Caco-2 (cell line): ENCODE measurements around the gene TM9SF3. TPM values are rescaled to one million over a fixed set of nuclear protein-coding genes. Genes with fewer than 3 reads are reported as not detected.

Experiments
- BruUV-seq: library from RNA; stranded (reverse); fragments of 400-500 nt; replicated peaks from 2 replicates; lab custom pipeline; 2021; lab: Mats Ljungman, UMichigan
- CTCF ChIA-PET: fragments of 300-600 bp; sonication (Branson Sonifier 250); formaldehyde crosslinking; loops from one replicate; lab custom pipeline; 2022; ENCODE audit warnings: antibody characterized with exemption; lab: Charles Lee
- POLR2A ChIA-PET: fragments of 300-600 bp; sonication (Branson Sonifier 250); formaldehyde crosslinking; loops from one replicate; lab custom pipeline; 2022; ENCODE audit warnings: antibody characterized with exemption; lab: Charles Lee
- DNase-seq, 2 experiments: peaks; one replicate each; pipeline versions ENCODE4 v3.0.0 to v3.0.0-alpha.2; 2020 to 2022
- H3K27me3 ChIP-seq: replicated peaks from 2 replicates; pipeline ENCODE4 v1.6.0; 2011; ENCODE audit warnings: low read length; ENCODE audit not compliant: control insufficient read depth, insufficient read depth
- H3K36me3 ChIP-seq: 2 replicates; pipeline ENCODE4 v1.5.1; 2011; ENCODE audit warnings: low read length; ENCODE audit not compliant: control insufficient read depth, insufficient read depth
- H3K4me1 ChIP-seq: fragments of 250-450 bp; sonication (Bioruptor Pico); 2 replicates; pipeline ENCODE4 v1.5.1; 2020; ENCODE audit warnings: mild to moderate bottlenecking
- H3K4me3 ChIP-seq: 2 replicates; pipeline ENCODE4 v1.5.1; 2011; ENCODE audit warnings: low read depth, mild to moderate bottlenecking, control low read depth, low read length
- H3K9me3 ChIP-seq: fragments of 250-450 bp; sonication (Bioruptor Pico); 2 replicates; pipeline ENCODE4 v1.5.1; 2020; ENCODE audit warnings: mild to moderate bottlenecking, moderate library complexity
- H3K27ac Mint-ChIP-seq: one replicate; pipeline ENCODE4 v1.8.0; 2022; ENCODE audit warnings: mixed read lengths; ENCODE audit not compliant: unreplicated experiment
- H3K27me3 Mint-ChIP-seq: one replicate; pipeline ENCODE4 v1.8.0; 2022; ENCODE audit warnings: mixed read lengths; ENCODE audit not compliant: insufficient read depth, unreplicated experiment
- H3K36me3 Mint-ChIP-seq: one replicate; pipeline ENCODE4 v1.8.0; 2022; ENCODE audit warnings: mild to moderate bottlenecking, mixed read lengths; ENCODE audit not compliant: insufficient read depth, unreplicated experiment
- H3K4me1 Mint-ChIP-seq: one replicate; pipeline ENCODE4 v1.8.0; 2022; ENCODE audit warnings: low read depth, mixed read lengths; ENCODE audit not compliant: unreplicated experiment
- H3K4me3 Mint-ChIP-seq: one replicate; pipeline ENCODE4 v1.8.0; 2022; ENCODE audit warnings: mild to moderate bottlenecking, moderate library complexity, mixed read lengths; ENCODE audit not compliant: unreplicated experiment
- H3K9me3 Mint-ChIP-seq: one replicate; pipeline ENCODE4 v1.8.0; 2022; ENCODE audit warnings: mixed read lengths; ENCODE audit not compliant: unreplicated experiment
- intact Hi-C: fragments of 100-400 bp; cut with micrococcal nuclease; formaldehyde crosslinking; loops from one replicate; pipeline ENCODE4 v1.10.0; 2022; ENCODE audit not compliant: unreplicated experiment
- total RNA-seq: library from RNA; stranded (reverse); gene quantifications from 2 replicates; pipeline ENCODE4 v1.2.3, GENCODE V29; 2022
- TF ChIP-seq, protein P1 (sequence below), 2 experiments: fragments of 200-600 bp in 1 of 2; IDR thresholded peaks; 1 replicate in 1 of 2; 2 replicates in 1 of 2; pipeline versions ENCODE4 v1.5.1 to v1.8.0; 2011 to 2022; ENCODE audit warnings: antibody characterized with exemption in 1 of 2, control low read depth in 1 of 2, inconsistent platforms in 1 of 2, low read depth in 1 of 2, low read length in 1 of 2, mild to moderate bottlenecking in 1 of 2, moderate library complexity in 1 of 2; ENCODE audit not compliant: insufficient read depth in 1 of 2, severe bottlenecking in 1 of 2, unreplicated experiment in 1 of 2

TM9SF3 gene
- total RNA-seq, 1 experiment from 2014 or later: 176 TPM

DNA sequence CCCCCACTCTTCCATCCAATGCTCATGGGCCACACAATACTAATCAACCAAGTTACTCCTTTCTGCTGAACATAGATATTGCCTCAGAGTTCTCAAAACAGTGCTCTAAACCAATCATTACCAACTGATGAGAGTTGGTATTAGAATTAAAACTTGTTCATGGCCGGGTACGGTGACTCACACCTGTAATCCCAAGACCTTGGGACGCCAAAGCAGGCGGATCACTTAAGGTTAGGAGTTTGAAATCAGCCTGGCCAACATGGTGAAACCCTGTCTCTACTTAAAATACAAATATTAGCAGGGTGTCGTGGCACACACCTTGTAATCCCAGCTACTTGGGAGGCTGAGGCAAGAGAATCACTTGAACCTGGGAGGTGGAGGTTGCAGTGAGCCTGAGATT lies 8.2 kb downstream of the TM9SF3 start:
- Mint-ChIP-seq H3K4me3 (no peak overlapping the region), H3K36me3 (peaks cover 28% of the 10 kb centered on the region), H3K27ac (no peak overlapping the region), H3K27me3 (no peaks in the 10 kb centered on the region), H3K4me1 (peaks cover 23% of the 10 kb centered on the region), H3K9me3 (no peaks in the 10 kb centered on the region)
- intact Hi-C loops: no loop called here
- Histone ChIP-seq H3K4me3 (no peak overlapping the region), H3K9me3 (no peaks in the 10 kb centered on the region), H3K36me3 (no peaks in the 10 kb centered on the region; the same call in 1 of the 2 replicates), H3K27me3 (no peaks in the 10 kb centered on the region), H3K4me1 (peaks cover 20% of the 10 kb centered on the region; the same call in 1 of the 2 replicates)
- ChIA-PET POLR2A (no interaction called here), CTCF (no interaction called here)
- TF ChIP-seq, protein P1, sequence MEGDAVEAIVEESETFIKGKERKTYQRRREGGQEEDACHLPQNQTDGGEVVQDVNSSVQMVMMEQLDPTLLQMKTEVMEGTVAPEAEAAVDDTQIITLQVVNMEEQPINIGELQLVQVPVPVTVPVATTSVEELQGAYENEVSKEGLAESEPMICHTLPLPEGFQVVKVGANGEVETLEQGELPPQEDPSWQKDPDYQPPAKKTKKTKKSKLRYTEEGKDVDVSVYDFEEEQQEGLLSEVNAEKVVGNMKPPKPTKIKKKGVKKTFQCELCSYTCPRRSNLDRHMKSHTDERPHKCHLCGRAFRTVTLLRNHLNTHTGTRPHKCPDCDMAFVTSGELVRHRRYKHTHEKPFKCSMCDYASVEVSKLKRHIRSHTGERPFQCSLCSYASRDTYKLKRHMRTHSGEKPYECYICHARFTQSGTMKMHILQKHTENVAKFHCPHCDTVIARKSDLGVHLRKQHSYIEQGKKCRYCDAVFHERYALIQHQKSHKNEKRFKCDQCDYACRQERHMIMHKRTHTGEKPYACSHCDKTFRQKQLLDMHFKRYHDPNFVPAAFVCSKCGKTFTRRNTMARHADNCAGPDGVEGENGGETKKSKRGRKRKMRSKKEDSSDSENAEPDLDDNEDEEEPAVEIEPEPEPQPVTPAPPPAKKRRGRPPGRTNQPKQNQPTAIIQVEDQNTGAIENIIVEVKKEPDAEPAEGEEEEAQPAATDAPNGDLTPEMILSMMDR (IDR thresholded peaks at IDR 0.05; ENCODE audit: insufficient read depth in 1 of 2, low read depth in 1 of 2, low read length in 1 of 2, severe bottlenecking in 1 of 2, unreplicated experiment in 1 of 2): no peak
- DNase-seq: no peak
- BruUV-seq: no TSS peak

DNA sequence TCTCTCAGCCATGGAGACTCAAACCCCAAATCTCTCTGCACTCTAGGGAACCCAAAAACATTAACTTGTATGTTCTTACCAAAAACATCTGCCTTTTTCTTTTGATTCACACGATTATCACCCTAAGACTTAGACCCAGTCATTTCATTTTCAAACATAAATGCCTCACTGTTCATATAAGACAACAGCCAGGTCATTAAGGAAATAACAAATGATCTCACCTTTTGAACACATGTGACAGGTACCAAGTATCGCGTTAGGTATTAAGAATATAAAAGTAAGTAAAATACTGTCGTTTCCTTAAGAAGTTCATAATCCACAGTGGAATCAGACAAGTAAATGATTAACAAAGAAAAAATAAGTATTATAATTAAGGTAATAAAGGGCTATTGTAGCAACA lies 8.8 kb downstream of the TM9SF3 start:
- POLR2A ChIA-PET: no interaction called here
- Mint-ChIP-seq H3K9me3 (no peaks in the 10 kb centered on the region), H3K4me1 (peaks cover 23% of the 10 kb centered on the region), H3K27ac (no peak overlapping the region), H3K36me3 (peaks cover 28% of the 10 kb centered on the region), H3K4me3 (no peak overlapping the region), H3K27me3 (no peaks in the 10 kb centered on the region)
- Histone ChIP-seq H3K9me3 (no peaks in the 10 kb centered on the region), H3K36me3 (no peaks in the 10 kb centered on the region; the same call in 1 of the 2 replicates), H3K4me1 (peaks cover 19% of the 10 kb centered on the region; the same call in 1 of the 2 replicates), H3K27me3 (no peaks in the 10 kb centered on the region), H3K4me3 (no peak overlapping the region)
- intact Hi-C loops: no loop called here
- no TSS peak for BruUV-seq
- TF ChIP-seq, protein P1 (IDR thresholded peaks at IDR 0.05; ENCODE audit: insufficient read depth in 1 of 2, low read depth in 1 of 2, low read length in 1 of 2, severe bottlenecking in 1 of 2, unreplicated experiment in 1 of 2): no peak
- DNase-seq: no peak
- CTCF ChIA-PET: no interaction called here

DNA sequence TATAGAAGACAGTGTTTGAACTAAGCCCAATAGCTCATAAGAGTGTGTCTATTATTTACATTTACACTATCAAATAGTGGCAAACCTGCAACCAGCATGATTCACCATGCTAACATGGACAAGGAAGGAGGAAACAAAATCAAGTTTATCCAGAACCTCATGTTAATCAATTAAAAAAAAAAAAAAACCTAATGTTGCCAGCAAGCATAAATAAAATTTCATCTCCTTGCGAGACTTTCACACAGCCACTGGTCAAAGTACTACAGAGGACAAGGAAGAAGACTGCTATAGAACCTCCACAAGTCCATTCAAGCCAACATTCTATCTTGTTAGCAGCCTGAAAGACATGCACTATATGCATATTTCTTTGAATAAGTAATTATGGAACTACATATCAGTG lies 9.7 kb downstream of the TM9SF3 start:
- CTCF ChIA-PET: no interaction called here
- no peaks in the 10 kb centered on the region; the same call in 1 of the 2 replicates for H3K36me3 ChIP-seq
- Mint-ChIP-seq H3K36me3 (peaks cover 30% of the 10 kb centered on the region), H3K27me3 (no peaks in the 10 kb centered on the region), H3K4me3 (no peak overlapping the region), H3K9me3 (no peaks in the 10 kb centered on the region), H3K4me1 (peaks cover 23% of the 10 kb centered on the region), H3K27ac (no peak overlapping the region)
- TF ChIP-seq, protein P1 (IDR thresholded peaks at IDR 0.05; ENCODE audit: insufficient read depth in 1 of 2, low read depth in 1 of 2, low read length in 1 of 2, severe bottlenecking in 1 of 2, unreplicated experiment in 1 of 2): no peak
- intact Hi-C loops: no loop called here
- DNase-seq: no peak
- POLR2A ChIA-PET: no interaction called here
- H3K4me3 ChIP-seq: no peak overlapping the region
- no TSS peak for BruUV-seq
- peaks cover 19% of the 10 kb centered on the region; the same call in 1 of the 2 replicates for H3K4me1 ChIP-seq
- no peaks in the 10 kb centered on the region for H3K9me3 ChIP-seq
- H3K27me3 ChIP-seq: no peaks in the 10 kb centered on the region
